HepG2 (cell line): ENCODE data around the gene NTM.

Experiments
- ARNT ChIP-seq: fragments of 450-650 bp; IDR thresholded peaks from 2 replicates; pipeline ENCODE4 v1.6.1; 2017
- CHD2 ChIP-seq: IDR thresholded peaks from 2 replicates; pipeline ENCODE4 v1.6.1; 2011; ENCODE audit warnings: low read depth, low read length, improper control_type of control experiment
- EZH2 ChIP-seq: conservative IDR thresholded peaks from 2 replicates; pipeline ENCODE4 v1.6.1; 2012; ENCODE audit warnings: mild to moderate bottlenecking, low read depth, low read length, moderate library complexity
- PAF1 ChIP-seq: IDR thresholded peaks from 2 replicates; pipeline ENCODE4 v1.6.1; 2016; ENCODE audit warnings: missing genetic modification reagents, missing compliant biosample characterization
- POLR2A ChIP-seq, 2 experiments: IDR thresholded peaks; 2 replicates each; pipeline ENCODE4 v1.6.1; 2011; ENCODE audit warnings: low read depth in 2 of 2, low read length in 2 of 2, mild to moderate bottlenecking in 1 of 2, moderate library complexity in 1 of 2; ENCODE audit not compliant: insufficient read depth in 1 of 2
- SRSF9 ChIP-seq: fragments of 200-400 bp; formaldehyde crosslinking; IDR thresholded peaks from 2 replicates; pipeline ENCODE4 v1.6.1; 2018; ENCODE audit warnings: borderline replicate concordance, mild to moderate bottlenecking, low read depth, low read length; ENCODE audit not compliant: insufficient read depth, poor library complexity, severe bottlenecking
- TBL1XR1 ChIP-seq: fragments of 150-350 bp; IDR thresholded peaks from 2 replicates; pipeline ENCODE4 v1.6.1; 2014; ENCODE audit warnings: borderline replicate concordance, low read length; ENCODE audit not compliant: partially characterized antibody
- TBP ChIP-seq: sonication (generic); formaldehyde crosslinking; IDR thresholded peaks from 2 replicates; pipeline ENCODE4 v1.5.0; 2020; ENCODE audit warnings: missing genetic modification reagents
- ZNF264 ChIP-seq: sonication (generic); formaldehyde crosslinking; IDR thresholded peaks from 2 replicates; pipeline ENCODE4 v1.4.0; 2020; ENCODE audit warnings: missing genetic modification reagents
- TF ChIP-seq, protein P1 (sequence below): IDR thresholded peaks from 2 replicates; pipeline ENCODE4 v1.6.1; 2016; ENCODE audit warnings: mild to moderate bottlenecking, missing biosample characterization, missing genetic modification reagents
- TF ChIP-seq, protein P2 (sequence below): sonication (generic); formaldehyde crosslinking; IDR thresholded peaks from 2 replicates; pipeline ENCODE4 v1.5.0; 2020; ENCODE audit warnings: mild to moderate bottlenecking, missing genetic modification reagents

DNA sequence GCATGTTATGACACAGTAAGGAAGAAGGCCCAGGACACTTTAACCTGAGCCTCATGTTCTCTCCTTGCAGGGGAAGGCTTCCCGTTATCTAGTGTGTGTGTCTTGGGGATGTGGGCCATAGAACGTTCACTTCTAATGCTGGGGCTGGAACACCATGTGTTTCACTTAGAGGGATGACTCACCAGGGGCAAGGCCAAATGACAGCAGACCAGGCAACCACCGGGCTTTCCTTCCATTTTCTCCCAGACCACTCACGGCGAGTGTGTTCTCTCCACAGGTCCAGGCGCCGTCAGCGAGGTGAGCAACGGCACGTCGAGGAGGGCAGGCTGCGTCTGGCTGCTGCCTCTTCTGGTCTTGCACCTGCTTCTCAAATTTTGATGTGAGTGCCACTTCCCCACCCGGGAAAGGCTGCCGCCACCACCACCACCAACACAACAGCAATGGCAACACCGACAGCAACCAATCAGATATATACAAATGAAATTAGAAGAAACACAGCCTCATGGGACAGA, 964.4 kb downstream of the NTM start:
- no peak for TF ChIP-seq ZNF264
- TF ChIP-seq CHD2 = no peak
- TF ChIP-seq ARNT = no peak
- TF ChIP-seq, protein P1, sequence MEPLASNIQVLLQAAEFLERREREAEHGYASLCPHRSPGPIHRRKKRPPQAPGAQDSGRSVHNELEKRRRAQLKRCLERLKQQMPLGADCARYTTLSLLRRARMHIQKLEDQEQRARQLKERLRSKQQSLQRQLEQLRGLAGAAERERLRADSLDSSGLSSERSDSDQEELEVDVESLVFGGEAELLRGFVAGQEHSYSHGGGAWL = no peak
- TF ChIP-seq TBL1XR1 = no peak
- TF ChIP-seq, protein P2, sequence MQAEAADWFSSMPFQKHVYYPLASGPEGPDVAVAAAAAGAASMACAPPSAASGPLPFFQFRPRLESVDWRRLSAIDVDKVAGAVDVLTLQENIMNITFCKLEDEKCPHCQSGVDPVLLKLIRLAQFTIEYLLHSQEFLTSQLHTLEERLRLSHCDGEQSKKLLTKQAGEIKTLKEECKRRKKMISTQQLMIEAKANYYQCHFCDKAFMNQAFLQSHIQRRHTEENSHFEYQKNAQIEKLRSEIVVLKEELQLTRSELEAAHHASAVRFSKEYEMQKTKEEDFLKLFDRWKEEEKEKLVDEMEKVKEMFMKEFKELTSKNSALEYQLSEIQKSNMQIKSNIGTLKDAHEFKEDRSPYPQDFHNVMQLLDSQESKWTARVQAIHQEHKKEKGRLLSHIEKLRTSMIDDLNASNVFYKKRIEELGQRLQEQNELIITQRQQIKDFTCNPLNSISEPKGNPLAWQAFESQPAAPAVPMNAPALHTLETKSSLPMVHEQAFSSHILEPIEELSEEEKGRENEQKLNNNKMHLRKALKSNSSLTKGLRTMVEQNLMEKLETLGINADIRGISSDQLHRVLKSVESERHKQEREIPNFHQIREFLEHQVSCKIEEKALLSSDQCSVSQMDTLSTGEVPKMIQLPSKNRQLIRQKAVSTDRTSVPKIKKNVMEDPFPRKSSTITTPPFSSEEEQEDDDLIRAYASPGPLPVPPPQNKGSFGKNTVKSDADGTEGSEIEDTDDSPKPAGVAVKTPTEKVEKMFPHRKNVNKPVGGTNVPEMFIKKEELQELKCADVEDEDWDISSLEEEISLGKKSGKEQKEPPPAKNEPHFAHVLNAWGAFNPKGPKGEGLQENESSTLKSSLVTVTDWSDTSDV = no peak
- TF ChIP-seq SRSF9 = no peak
- no peak for TF ChIP-seq EZH2
- TF ChIP-seq POLR2A (IDR thresholded peaks at IDR 0.05; ENCODE audit: insufficient read depth in 1 of 2, low read depth in 2 of 2, low read length in 2 of 2) = no peak
- no peak for TF ChIP-seq PAF1 (CRISPR knock-in tag)
- no peak for TF ChIP-seq TBP (CRISPR knock-in tag)
